LNCAP (cell line): ENCODE results near the gene PDE6A.
A peak's percentile ranks its signal among the peaks of the same experiment; 100 is the strongest.

Experiments
- CTCF ChIP-seq: fragments of 450-650 bp; IDR thresholded peaks from 2 replicates; pipeline ENCODE4 v1.5.1; 2017; ENCODE audit warnings: mild to moderate bottlenecking

PDE6A gene

DNA sequence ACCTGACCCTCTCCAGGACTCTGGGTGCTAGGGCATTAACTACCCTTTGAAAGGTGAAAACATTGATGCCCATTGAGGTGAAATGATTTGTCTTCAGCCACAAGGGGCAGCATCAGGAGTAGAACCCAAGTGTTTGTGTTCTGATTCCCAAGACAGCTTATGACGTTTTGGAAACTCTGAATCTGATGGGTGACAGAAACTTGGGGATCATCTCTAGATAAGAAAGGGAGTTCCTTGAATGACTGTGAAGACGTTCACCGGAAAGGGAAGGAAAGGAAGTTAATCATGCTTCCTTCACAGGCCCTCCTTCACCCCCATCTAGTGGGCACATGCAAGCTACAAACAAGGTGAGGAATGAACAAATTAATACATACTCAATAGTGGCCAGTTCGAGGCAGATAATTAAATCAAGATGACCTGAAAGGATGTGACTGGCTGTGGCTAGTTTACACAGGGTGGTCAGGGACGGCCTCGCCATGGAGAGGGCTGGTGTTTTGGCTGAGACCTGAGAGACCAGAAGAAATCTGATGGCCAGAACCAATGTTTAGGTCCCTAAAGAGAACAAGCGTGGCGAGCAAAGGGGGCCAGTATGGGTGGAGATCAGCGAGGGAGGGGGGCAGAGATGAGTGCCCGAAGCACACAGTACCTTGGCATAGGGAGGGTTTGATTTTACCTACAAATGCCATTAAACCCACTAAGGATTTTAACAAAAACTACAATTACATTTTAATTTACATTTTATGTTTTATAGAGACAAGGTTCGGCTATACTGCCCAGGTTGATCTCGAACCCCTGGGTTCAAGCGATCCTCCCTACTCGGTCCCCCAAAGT, 15.0 kb upstream of the PDE6A start:
- TF ChIP-seq CTCF, result peak; percentile 60

DNA sequence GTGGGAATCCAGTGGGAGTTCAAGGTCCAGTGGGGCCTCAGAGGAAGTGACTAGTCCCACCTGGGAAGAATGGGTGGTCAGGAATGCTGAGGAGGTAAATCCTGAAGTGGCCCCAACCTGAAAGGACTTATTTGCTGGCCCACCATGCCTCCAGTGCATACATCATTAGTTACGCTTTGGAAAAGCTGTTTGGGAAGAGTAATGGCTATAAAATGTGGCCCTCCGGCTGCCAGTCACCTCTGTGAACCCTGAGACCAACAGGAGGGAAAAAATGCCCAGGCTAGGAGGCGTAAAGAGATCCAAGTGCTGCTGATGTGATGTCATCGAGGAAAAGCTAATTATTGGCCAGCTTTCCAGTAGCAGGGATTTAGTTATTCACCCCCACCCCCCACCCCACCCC, 13.3 kb upstream of the PDE6A start:
- TF ChIP-seq CTCF, result no peak

GRCh38 chr5:149956685-149957084, 12.1 kb upstream of the PDE6A start:
- TF ChIP-seq CTCF, result no peak

DNA sequence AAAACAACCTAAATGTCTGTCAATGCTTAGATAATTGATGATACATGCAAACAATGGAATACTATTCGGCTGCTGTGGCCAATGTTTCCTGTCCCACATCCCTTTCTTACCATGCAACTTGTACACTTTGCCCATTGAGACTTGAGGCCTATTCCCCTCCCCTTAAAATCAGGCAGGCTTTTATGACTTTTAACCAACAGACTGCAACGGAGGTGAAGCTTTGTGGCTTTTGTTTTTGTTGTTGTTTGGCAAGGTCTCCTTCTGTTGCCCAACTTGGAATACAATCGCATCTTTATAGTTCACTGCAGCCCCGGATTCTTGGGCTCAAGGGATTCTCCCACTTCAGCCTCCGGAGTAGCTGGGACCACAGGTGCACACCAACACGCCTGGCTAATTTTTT, 10.2 kb upstream of the PDE6A start:
- TF ChIP-seq CTCF, result no peak

DNA sequence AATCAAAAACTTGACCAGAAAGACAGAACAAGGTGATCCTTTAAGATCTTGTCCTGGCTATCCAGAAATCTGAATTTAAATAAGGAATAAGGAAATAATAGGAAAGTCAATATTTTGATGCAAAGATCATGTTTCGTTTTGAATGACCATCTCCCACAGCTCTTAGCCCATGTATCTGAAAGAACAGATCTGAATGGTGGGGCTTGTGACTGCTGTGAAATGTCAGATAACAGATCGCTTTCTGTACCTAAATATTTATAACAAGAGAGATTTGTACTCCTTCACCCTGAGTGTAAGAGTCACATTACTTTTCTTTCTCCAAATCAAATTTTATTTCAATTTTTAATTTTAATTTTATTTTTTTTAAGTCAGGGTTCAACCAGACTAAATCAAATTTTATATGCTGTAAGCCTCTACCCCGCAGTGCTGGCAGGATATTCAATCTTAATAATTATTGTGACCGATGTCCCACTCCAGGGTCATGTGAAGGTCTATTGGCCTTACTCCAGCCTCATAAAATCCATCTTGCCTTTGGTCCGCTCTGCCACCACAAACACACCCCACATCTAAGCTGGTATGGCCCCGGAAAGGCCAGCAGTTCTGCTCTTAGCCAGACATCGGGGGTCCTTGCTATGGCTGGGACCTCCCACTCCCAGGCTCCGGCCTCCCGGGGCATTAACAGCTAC, 9.0 kb upstream of the PDE6A start:
- TF ChIP-seq CTCF, result no peak

DNA sequence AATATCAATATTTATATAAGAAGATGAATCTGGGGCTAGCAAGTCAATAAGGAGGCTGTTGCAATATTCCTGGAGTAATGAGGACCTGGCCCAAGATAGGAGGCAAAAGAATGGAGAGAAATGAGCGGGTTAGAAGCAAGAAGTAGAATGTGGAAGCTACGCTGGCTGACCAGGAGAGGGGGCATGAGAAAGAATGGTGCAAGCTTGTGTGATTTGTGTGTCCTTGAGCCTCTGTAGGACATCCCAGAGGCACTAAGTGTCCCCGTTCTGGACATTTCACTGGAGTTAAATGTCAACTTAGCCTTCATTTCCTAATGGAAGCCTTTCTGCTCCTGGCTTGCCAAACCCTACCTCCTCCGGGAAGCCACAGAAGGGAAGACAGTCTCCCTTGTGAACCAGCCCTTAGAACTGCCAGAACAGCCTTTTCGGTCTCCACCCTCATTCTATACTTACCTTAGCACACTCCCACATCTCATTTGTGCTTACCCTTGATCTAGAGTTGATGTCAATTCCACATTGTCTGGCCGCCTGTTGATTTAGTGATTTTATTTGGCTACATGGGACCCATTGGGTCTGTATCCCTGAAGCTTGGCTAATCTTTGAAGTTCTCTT, 6.7 kb upstream of the PDE6A start:
- TF ChIP-seq CTCF, result no peak

DNA sequence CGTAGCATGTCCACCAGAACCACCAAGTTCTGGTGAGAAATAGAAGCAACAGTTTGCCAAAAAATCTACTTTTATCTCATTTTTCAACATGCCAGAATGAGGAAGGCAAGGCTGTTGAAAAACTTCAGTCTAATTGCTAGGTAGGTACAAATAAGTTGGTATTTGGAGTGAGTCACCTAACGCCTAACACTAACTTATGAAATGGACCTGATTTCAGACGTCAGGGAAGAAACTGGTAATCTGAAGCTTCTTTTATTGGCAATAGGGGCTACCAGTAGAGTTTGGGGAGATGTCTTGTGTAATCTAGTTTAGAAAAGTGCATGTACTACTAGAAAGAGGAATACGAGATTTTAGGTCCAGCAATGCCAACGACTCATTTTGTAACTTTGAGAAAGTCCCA, 4.4 kb upstream of the PDE6A start:
- no peak for TF ChIP-seq CTCF
